Tibial nerve (tissue), 4 donors: ENCODE results near the gene YRDC. TPM values are rescaled to one million over a fixed set of nuclear protein-coding genes. Genes with fewer than 3 reads are reported as not detected.

Source experiments
- DNase-seq, 2 donors: peaks; one replicate each; pipeline ENCODE4 v3.0.0-alpha.2; 2019; ENCODE audit warnings: low spot score in 2 of 2
- H3K27ac ChIP-seq, 4 donors: fragments of 200-600 bp; sonication (generic) in 3 of 4; one replicate each; pipeline ENCODE4 v1.5.1; 2017 to 2019; ENCODE audit warnings: mild to moderate bottlenecking in 1 of 4
- H3K27me3 ChIP-seq, 2 donors: fragments of 200-600 bp; sonication (generic) in 1 of 2; one replicate each; pipeline versions ENCODE4 v1.5.1 to v1.6.0; 2017 to 2019
- H3K36me3 ChIP-seq, 3 donors: fragments of 200-600 bp; sonication (generic); one replicate each; pipeline ENCODE4 v1.5.1; 2018 to 2019
- H3K4me1 ChIP-seq, 4 donors: fragments of 200-600 bp; sonication (generic) in 3 of 4; one replicate each; pipeline ENCODE4 v1.5.1; 2017 to 2019
- H3K4me3 ChIP-seq, 4 donors: fragments of 200-600 bp; sonication (generic) in 3 of 4; one replicate each; pipeline ENCODE4 v1.5.1; 2017 to 2019; ENCODE audit warnings: mild to moderate bottlenecking in 1 of 4, moderate library complexity in 1 of 4
- H3K9me3 ChIP-seq, 4 donors: fragments of 200-600 bp; sonication (generic) in 3 of 4; one replicate each; pipeline ENCODE4 v1.5.1; 2017 to 2019
- CTCF ChIP-seq, 5 experiments: fragments of 200-600 bp in 3 of 5; fragments of 450-650 bp in 2 of 5; sonication (generic) in 3 of 5; IDR thresholded peaks; one replicate each; pipeline ENCODE4 v1.5.1; 2016 to 2019; ENCODE audit warnings: antibody characterized with exemption in 5 of 5, mild to moderate bottlenecking in 3 of 5, moderate library complexity in 2 of 5
- EP300 ChIP-seq, 2 donors: sonication (generic); formaldehyde crosslinking; IDR thresholded peaks; one replicate each; pipeline ENCODE4 v1.6.1; 2017; ENCODE audit warnings: antibody characterized with exemption in 2 of 2, mild to moderate bottlenecking in 1 of 2
- POLR2A ChIP-seq, 2 donors: fragments of 450-650 bp; IDR thresholded peaks; one replicate each; pipeline ENCODE4 v1.6.1; 2017; ENCODE audit warnings: antibody characterized with exemption in 2 of 2, mild to moderate bottlenecking in 2 of 2, moderate library complexity in 2 of 2
- WGBS, 2 donors: methylation state at CpG; one replicate each; pipeline ENCODE4 v1.1.5; 2018; 5-methylcytosine and 5-hydroxymethylcytosine counted together
- total RNA-seq, 4 donors: library from RNA; depleted of rRNA; stranded (reverse); fragments of >200 nt; gene quantifications; one replicate each; pipeline ENCODE4 v1.1.0, GENCODE V29; 2016

YRDC gene
- total RNA-seq, 4 donors from 2014 or later, result 8.1 to 13.8 (median 10.8) TPM

DNA sequence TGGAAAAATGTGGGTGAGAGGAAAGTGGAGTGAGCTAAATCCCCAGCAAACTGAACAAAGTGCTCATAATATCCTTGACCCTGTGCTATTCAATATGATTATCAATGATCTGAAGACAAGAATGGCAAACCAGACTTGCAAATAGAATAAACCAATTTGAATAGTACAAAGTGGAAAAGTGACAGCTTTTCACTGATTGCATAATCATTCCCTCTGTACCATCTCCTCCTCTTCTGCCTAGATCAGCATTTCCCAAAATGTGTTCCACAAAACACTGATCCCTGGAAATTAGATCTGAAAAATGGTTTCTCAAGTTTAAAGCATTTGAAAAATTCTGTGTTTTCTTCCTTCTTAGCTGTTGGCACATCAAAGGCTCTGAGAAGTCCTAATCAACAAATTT lies 43.3 kb upstream of the YRDC start:
- no peak overlapping the region for H3K4me3 ChIP-seq
- H3K9me3 ChIP-seq, result no peaks in the 10 kb centered on the region
- peaks cover 0 to 34% (median 0%) of the 10 kb centered on the region in 3 donors for H3K36me3 ChIP-seq
- no peak for TF ChIP-seq POLR2A (IDR thresholded peaks at IDR 0.05)
- TF ChIP-seq CTCF (IDR thresholded peaks at IDR 0.05), result no peak
- H3K27ac ChIP-seq, result no peak overlapping the region
- no peaks in the 10 kb centered on the region for H3K27me3 ChIP-seq
- H3K4me1 ChIP-seq, result peaks cover 0 to 90% (median 13%) of the 10 kb centered on the region in 4 donors
- DNase-seq, result no peak

GRCh38 chr1:37850352-37850955 lies 42.4 kb upstream of the YRDC start:
- H3K27ac ChIP-seq, result peak overlapping the region in 1 of 4 donors; percentile 2
- H3K4me1 ChIP-seq, result peaks cover 0 to 82% (median 12%) of the 10 kb centered on the region in 4 donors
- no peaks in the 10 kb centered on the region for H3K27me3 ChIP-seq
- no peak overlapping the region for H3K4me3 ChIP-seq
- DNase-seq, result no peak
- H3K36me3 ChIP-seq, result peaks cover 0 to 29% (median 0%) of the 10 kb centered on the region in 3 donors
- WGBS, 2 donors, result 84 to 87% methylated on average over 6 of the region's 6 CpGs
- no peaks in the 10 kb centered on the region for H3K9me3 ChIP-seq
- TF ChIP-seq EP300 (IDR thresholded peaks at IDR 0.05) (no peak), CTCF (IDR thresholded peaks at IDR 0.05) (no peak), POLR2A (IDR thresholded peaks at IDR 0.05) (no peak)

- no peak overlapping the region for H3K27ac ChIP-seq
- H3K9me3 ChIP-seq, result no peaks in the 10 kb centered on the region
- H3K4me1 ChIP-seq, result peaks cover 0 to 80% (median 10%) of the 10 kb centered on the region in 4 donors
- no peak for DNase-seq
- WGBS, 2 donors, result 93% methylated on average over 3 of the region's 3 CpGs
- TF ChIP-seq EP300 (IDR thresholded peaks at IDR 0.05), result no peak
- TF ChIP-seq POLR2A (IDR thresholded peaks at IDR 0.05), result no peak
- TF ChIP-seq CTCF (IDR thresholded peaks at IDR 0.05), result no peak
- no peak overlapping the region for H3K4me3 ChIP-seq
- H3K36me3 ChIP-seq, result peaks cover 0 to 19% (median 0%) of the 10 kb centered on the region in 3 donors
- no peaks in the 10 kb centered on the region for H3K27me3 ChIP-seq
Observed at GRCh38 chr1:37849480-37849879, 41.5 kb upstream of the YRDC start.

DNA sequence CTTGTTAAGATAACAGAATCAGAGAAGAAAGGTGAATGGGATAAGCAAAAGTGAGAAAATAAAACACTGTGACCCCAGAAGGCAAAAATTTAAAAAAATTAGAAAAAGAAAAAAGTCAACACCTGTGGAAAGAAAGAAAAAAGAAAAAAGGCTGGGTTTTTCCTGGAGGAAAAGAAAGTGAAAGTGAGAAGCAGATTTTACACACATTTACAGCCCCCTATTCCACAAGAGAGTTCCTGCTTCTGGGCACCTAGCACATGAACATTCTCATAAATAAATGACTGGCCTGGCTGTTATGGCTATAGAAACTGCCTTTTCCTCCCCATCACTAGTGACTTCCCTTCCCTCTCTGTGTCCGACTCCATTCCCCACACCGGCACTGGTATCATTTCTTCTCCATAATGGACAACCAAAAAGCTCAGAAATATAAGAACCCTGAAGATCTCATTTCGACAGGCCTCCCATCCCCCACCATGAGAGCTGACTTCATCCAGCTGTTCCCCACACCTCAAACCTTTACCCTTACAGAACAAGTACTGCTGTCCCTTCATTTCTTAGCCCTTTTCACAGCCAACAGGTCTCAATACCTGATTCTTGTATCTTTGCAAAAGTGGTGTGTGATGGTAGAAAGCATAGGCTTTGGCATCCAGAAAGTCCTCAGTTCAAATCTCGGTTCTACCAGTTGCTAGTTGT lies 38.8 kb upstream of the YRDC start:
- Histone ChIP-seq H3K27ac (no peak overlapping the region), H3K9me3 (no peaks in the 10 kb centered on the region), H3K36me3 (peaks cover 0 to 10% (median 0%) of the 10 kb centered on the region in 3 donors), H3K4me1 (peaks cover 0 to 55% (median 9%) of the 10 kb centered on the region in 4 donors), H3K4me3 (no peak overlapping the region), H3K27me3 (no peaks in the 10 kb centered on the region)
- DNase-seq, result no peak
- no peak for TF ChIP-seq CTCF (IDR thresholded peaks at IDR 0.05)
- no peak for TF ChIP-seq POLR2A (IDR thresholded peaks at IDR 0.05)
- no peak for TF ChIP-seq EP300 (IDR thresholded peaks at IDR 0.05)
- 82 to 88% methylated on average over 4 of the region's 4 CpGs for WGBS, 2 donors

DNA sequence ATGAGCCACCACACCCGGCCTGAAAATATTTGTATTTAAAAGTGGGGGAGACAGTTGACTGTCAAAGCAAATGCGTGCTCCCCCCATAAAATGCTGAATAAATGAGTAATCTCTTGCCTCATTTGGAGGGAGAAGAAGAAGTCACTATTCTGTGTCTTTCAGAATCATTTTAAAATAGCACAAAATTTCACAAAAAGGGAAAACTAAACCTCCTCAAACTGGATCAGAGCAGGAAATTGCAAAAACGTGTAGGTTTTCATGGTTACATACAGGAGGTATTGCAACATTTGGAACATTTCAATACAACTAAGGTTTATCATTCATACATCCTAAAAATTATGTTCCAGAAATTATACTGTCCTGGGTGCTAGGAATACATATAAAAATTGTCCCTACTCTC lies 37.8 kb upstream of the YRDC start:
- WGBS, 2 donors, result 75 to 83% methylated on average over 3 of the region's 3 CpGs
- peaks cover 0 to 48% (median 2%) of the 10 kb centered on the region in 4 donors for H3K4me1 ChIP-seq
- DNase-seq, result no peak
- H3K27me3 ChIP-seq, result no peaks in the 10 kb centered on the region
- peak in 1 of 2 donors; percentile 26 for TF ChIP-seq EP300 (IDR thresholded peaks at IDR 0.05)
- no peak for TF ChIP-seq POLR2A (IDR thresholded peaks at IDR 0.05)
- TF ChIP-seq CTCF (IDR thresholded peaks at IDR 0.05), result no peak
- H3K27ac ChIP-seq, result no peak overlapping the region
- no peaks in the 10 kb centered on the region for H3K9me3 ChIP-seq
- no peak overlapping the region for H3K4me3 ChIP-seq
- H3K36me3 ChIP-seq, result peaks cover 0 to 18% (median 0%) of the 10 kb centered on the region in 3 donors
